Amygdala (tissue), 56 donors: ENCODE measurements around the gene PRX.
"Not testable (repeated sequence)": the region's sequence is repeated elsewhere in the genome, so short reads cannot be mapped to it uniquely, and the experiment has no call there.

Experiments
- DNase-seq, 56 donors: peaks; one replicate each; lab custom pipeline; 2025; lab: John Stamatoyannopoulos, UW

The PRX gene

DNA sequence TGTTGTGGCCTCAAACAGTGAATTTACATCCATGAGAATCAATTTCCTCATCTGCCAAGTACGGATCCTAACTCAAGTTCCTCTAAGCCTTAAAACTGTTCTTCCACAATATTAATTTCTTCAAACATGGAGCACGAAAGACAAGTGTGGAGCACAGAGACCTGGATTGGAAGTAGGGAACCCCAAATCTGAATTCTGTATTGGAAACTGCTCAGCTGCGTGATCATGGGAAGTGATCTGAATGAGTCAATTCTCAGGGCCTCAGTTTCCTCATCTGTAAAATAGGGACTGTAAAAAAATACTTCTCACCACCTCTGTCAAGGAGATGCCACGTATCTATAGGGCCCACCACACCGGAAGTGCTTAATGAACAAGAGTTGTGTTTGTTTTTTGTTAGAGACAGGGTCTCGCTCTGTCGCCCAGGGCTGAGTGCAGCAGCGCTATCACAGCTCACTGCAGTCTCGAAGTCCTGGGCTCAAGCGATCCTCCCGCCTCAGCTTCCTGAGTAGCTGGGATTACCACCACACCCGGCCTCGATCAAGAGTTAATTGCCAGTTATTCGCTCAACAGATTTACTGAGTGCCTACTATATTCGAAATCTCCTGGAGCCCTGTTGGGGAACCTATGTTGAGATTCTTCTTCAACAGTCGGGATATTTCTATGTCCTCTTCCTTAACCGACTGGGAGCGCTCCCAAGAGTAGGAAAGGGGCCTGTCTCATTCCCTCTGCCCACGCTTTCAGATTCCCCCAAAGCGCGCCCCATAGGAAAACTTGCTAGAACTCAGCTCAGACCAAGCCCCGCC, 29.4 kb upstream of the PRX start:
- peak in 3 of 56 donors; percentile 34 to 38 (median 35) for DNase-seq

DNA sequence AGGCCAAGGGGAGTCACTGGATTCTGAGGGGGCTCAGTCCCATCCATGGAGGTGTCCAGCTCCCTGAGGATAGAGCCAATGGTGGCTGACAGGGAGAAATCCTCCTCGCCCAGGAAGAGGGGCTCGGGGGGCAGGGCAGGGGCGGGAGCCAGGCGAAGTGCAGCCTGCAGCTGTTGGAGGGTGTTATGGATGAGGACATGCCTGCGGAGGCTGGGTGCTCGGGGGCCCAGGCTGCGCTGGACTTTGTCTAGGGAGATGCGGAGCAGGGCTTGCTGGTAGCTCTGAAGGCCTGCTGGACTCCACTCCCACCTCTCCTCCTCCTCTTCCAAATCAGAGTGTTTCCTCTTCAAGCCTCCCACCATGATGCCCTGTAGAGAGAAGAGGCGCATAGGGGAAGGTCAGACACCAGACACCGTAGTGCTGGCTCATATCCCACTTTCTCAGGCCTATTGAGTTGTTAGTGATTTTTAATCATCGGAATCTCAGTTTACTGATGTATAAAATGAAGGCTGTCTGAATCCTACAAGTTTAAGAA, 28.6 kb upstream of the PRX start:
- no peak for DNase-seq

DNA sequence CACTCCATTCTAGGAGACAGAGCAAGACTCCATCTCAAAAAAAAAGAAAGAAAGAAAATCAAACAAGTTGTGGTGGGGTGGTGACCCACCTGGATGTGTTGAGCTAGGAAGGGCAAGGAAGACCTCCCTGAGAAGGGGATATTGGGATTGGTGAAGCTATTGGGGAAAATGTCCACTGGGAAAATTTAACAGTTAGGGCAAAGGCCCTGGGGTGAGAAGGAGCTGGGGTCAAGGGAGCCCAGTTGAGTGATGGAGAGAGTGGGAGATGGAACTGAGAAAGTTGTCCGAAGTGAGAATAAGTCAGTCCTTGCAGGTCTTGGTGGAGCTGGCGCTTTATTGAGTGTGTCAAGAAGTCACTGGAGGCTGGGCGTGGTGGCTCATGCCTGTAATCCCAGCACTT, 25.1 kb upstream of the PRX start:
- no peak for DNase-seq

DNA sequence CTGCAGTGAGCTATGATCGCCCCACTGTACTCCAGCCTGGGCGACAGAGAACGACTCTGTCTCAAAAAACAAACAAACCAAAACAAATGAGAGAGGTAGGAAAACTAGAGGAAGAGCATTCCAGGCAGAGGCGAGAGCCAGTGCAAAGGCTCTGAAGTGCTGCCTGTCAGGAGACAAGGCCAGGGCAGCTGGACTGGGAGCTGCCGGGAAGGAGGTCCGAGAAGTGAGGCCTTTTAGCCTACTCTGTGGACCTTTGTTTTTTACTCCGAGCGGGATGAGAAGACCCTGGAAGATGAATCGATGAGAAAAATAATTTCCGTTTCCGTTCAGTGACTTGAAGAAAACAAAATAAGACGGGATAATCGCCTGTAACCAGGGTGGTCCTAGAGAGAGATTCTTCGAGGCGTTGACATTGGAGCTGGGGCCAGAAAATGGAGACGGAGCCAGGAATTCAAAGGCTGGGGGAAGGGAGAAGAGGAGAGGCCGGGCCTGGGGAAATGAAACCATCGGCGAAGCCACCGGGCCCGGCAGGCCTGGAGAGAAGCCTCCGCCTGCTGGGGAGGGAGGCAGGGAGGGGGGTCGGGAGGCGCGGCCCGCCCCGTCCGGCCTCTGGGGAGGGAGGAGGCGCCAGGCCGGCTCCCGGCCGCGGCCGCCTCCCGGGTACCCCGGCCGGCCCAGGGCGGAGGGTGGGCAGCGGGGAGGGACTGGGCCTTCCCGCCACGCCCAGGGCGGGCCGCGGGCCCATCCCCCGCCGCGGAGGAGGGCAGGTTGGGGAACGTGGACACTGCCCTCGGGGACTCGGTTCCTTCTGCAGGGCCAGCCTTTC, 20.4 kb upstream of the PRX start:
- DNase-seq, result peak in 55 of 56 donors; percentile 18 to 86 (median 69)

DNA sequence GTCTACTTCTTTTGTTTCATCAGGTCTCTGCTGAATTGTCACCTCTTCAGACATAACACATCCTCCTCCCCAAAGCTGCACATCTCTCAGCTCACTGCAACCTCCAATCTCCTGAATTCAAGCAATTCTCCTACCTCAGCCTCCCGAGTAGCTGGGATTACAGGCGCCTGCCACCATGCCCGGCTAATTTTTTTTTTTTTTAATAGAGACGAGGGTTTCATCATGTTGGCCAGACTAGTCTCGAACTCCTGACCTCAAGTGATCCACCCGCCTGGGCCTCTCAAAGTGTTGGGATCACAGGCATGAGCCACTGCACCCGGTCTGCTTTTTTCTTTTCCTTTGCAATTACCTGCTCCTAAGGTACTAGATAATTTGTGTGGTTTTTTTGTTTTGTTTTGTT, 19.6 kb upstream of the PRX start:
- not testable (repeated sequence) for DNase-seq

DNA sequence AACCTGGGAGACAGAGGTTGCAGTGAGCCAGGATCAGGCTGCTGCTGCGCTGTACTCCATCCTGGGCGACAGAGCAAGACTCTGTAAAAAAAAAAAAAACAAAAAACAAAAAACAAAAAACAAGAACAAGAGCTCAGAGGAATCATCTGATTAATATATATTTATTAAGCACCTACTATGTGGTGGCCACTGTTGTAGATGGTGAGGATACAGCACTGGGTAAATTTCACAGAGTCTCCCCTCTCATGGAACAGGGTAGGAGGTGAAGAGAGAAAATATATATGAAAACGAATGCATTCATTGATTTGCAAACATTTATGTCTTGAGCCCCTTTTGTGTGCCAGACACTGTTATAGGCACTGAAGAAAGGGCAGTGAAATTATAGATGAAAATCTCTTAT, 18.5 kb upstream of the PRX start:
- DNase-seq, result no peak

DNA sequence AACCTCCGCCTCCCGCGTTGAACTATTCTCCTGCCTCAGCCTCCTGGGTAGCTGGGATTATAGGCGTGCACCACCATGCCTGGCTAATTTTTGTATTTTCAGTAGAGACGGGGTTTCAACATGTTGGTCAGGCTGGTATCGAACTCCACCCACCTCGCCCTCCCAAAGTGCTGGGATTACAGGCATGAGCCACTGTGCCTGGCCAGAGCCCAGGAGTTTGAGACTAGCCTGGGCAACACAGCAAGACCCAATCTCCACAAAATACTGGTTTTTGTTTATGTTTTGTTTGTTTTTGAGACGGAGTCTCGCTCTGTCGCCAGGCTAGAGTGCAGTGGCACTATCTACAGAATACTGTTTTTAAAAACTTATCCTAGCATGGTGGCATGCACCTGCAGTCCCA, 17.1 kb upstream of the PRX start:
- DNase-seq, result not testable (repeated sequence)

DNA sequence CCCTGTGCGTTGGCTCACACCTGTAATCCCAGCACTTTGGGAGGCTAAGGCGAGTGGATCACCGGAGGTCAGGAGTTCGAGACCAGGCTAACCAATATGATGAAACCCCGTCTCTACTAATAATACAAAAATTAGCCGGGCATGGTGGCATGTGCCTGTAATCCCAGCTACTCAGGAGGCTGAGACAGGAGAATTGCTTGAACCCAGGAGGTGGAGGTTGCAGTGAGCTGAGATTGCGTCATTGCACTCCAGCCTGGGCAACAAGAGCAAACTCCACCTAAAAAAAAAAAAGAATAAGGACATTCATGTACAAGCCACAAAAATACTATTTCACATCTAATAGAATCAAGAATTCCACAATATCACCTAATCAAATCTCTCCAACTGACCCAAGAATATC, 15.0 kb upstream of the PRX start:
- DNase-seq, result not testable (repeated sequence)

DNA sequence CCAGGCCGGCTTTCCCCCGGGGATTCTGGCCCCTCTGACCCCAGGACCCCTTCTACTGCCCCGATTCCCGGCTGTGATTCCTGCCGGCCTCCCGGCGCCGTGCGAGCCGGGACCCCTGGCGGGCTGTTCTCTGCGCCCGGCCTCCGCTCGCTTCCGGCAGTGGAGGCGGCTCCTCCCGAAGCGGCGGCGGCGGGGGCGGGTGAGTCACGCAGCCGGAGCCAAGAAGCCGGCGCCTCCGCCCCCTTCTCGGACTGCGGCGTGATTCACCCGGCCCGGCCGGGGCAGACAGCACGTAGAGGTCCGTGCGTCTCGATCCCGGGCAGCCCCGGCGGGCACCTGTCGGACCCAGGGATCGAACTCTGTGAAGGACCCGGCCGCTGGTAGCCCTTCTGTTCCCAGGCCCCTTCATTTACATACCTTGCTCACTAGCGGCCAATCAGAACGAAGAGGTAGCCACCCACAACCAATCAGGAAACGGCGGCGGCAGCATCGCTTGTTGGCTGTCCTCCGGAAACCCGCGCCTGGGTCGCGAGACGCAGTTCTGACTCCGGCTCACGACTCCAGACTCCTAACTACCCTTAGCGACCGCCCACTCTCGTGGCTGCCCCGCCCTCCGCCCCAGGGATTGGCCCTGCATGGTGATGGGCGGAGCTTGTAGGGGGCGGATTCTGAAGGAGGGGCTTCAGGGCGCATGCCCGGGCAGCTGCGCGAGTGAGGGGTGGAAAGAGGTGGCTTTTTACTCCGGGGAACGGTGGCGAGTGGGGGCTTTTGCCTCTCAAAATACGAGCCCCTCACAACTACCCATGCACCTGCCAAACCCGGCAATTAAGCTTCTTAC, 12.5 kb upstream of the PRX start, which contains the start of gene SERTAD1:
SERTAD1 (minus strand) TSS at position 543 of the 838 bp plus-strand sequence. CDS start 2,446 bp downstream, outside the sequence.
- peak; percentile 89 to 100 (median 100) for DNase-seq

DNA sequence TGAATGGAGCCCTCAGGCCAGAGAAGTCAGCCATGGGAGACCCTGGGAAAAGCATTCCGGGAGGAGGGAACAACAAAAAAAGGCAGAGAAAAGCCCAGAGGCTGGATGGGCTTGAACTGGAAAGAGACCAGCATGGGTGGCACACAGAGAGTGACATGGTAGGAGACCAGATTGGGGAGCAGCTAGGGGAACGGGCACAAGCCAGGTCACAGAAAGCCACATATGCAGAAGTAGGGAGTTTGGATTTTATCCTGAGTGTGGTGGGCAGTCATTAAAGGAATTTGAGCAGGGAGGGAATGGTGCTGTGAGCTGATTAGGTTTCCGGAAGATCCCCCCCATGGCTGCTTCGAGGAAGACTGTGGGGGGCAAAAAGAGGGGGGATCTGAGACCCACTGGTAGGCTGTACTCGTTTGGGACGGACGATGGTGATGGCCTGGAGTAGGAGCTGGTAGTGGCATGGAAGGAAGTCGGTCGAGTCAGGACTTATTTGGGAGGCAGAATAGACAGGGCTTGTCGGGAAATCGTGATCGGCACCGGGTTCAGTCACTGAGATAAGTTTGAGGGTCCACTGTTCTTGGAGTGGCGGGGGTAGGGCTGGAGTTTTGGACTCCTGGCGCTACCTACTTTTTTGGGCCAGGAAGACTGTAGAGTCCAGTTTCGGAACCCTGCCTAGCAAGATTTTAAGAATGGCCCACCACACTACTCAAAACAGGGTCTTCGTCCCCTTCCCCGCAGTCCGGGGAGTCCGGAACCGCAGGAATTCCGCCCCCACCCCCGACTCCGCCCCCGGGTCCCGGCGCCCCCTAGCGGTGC, 11.7 kb upstream of the PRX start:
- DNase-seq, result peak in 10 of 56 donors; percentile 6 to 75 (median 46)

DNA sequence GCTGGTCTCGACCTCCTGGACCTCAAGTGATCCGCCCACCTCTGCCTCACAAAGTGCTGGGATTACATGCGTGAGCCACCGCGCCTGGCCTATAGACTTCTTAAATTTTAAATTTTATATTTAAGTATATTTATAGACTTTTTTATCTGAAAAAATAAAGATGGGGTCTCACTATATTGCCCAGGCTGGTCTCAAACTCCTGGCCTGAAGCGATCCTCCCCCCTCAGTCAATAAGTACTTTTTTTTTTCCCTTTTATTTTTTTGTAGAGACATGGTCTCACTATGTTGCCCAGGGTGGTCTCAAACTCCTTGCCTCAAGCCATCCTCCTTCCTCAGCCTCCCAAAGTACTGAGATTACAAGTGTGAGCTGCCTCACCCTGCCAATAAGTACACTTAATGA, 10.8 kb upstream of the PRX start:
- DNase-seq, result no peak

DNA sequence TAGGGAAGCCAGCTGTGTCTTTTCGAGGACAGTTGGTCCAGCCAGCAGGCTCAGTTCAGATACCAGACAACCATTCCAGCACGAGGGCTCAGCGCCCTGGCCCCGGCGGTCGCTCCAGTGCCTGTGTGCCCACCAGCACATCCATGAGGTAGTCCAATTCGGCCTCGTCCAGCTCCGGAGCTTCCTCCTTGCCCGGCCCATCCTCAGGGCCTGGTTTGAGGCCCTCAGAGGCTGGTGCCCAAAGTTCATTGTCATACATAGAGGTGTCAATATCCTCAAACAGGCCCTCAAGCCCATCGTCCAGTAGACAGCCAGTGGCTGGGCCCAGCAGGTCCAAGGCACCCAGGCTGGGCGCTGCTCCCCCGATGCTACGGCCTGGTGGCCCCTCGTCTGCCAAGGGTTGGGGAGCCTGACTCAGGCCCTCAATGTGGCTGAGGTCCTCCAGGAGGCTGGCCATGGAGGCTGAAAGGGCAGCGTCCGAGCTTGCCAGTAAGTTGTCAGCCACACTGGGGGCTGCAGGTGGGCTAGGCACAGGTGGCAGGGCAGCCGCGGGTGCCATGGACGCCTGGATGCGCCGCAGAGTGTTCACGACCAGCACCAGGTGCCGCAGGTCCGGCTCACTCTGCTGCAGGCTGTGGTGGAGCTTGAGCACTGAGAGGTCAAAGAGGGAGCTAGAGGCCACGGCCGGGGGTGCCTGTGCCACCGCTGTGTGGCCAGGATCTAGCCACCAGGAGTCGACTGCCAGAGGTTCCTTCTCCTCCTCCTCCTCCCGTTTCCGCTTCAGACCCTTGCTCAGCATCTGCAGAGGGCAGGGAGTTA, 9.8 kb upstream of the PRX start:
- DNase-seq, result no peak

DNA sequence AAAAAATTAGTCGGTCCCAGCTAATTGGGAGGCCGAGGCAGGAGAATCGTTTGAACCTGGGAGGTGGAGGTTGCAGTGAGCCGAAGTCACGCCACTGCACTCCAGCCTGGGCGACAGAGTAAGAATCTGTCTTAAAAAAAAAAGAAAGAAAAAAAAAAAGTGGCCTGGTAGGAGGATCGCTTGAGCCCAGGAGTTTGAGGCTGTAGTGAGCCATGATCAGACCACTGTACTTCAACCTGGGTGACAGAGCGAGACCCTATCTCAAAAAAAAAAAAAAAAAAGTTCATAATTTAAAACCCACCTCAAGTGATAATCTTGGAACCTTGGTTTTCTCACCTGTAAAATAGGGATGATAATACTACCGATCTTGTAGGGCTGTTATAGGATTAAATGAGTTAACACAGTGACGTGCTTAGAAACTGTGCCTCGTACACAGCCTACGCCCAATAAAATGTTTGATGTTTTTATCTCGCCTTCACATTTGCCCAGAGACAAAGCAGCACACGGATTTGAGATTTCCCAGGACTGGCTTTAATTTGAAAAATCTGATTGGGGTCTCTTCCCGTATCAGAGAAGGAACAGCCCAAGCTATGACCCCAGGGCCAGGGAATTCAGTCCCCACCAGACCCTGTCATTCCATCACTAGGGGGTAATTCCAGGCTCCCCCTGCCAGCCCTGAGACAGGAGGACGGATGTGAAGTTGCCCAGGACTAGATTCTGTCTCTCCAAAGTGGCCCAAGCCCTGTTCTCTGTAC, 9.0 kb upstream of the PRX start:
- no peak for DNase-seq

DNA sequence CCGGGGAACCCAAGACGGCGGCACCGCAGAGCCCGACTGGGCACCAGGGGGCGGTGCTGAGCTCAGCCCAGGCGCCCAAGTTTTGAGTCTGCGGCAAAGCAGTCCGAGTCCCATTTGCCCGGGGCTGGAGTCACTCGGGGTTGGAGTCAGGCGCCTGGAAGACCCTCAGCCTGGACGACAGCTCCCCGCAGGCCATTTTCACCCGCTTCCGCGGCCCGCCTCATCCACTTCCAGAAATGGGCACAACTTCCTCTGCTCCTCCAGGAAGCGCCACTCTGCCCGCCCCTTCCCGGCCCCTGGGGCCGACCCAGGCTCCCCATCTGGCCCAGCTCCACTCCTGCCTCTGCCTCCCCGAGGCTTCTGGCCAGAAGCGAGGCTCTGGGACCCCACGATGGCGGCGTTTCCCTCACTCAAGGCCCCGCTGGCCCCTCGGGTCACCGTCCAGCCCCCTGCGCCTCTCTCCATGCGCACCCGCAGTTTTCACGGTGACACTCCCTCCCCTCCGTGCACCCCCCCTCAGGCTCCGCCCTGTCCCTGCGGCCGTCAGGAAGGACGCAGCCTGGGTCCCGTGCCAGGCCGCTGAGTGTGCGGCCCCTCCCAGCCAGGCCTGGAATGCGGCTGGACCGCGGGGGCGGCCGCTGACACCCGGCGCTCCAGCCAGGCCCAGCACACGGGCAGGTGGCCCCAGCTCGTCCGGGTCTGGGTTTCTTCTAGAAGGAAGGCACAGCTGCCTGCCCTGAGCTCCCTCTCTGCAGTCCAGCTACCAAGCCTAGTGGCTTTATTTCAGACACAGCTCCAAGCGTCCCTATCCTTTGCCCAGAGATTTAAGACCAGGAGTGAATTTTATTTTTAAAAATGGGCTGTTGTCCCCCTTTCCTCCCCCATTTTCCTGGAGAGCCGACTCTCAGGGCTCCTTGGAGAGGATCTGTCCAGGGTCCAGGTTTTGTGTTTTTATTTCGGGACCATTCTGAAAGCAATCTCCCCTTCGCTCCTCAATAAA, 7.9 kb upstream of the PRX start:
- peak in 55 of 56 donors; percentile 53 to 98 (median 85) for DNase-seq

DNA sequence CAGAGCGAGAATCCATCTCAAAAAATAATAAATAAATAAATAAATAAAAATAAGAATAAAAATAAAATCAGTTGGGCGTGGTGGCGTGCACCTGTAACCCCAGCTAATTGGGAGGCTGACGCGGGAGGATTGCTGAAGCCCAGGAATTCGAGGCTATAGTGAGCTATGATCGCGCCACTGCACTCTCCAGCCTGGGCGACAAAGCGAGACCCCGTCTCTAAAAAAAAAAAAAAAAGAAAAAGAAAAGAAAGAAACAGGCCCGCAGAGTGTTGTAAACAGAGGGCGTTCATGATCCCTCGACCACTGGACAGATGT, 7.2 kb upstream of the PRX start:
- DNase-seq, result no peak

DNA sequence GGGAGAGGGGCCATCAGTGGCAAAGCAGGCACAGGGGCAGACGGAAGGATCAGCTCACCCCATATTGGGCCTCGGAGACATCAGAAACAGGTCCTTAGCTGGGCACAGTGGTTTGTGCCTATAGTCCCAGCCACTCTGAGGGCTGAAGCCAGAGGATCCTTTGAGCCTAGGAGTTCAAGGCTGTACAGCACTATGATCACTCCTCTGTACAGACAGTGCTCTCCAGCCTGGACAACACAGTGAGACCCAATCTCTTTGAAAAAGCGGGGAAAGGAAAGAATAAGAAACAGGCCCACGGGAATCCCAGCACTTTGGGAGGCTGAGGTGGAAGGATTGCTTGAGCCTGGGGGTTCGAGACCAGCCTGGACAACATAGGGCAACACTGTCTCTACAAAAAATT, 6.6 kb upstream of the PRX start:
- DNase-seq, result no peak

DNA sequence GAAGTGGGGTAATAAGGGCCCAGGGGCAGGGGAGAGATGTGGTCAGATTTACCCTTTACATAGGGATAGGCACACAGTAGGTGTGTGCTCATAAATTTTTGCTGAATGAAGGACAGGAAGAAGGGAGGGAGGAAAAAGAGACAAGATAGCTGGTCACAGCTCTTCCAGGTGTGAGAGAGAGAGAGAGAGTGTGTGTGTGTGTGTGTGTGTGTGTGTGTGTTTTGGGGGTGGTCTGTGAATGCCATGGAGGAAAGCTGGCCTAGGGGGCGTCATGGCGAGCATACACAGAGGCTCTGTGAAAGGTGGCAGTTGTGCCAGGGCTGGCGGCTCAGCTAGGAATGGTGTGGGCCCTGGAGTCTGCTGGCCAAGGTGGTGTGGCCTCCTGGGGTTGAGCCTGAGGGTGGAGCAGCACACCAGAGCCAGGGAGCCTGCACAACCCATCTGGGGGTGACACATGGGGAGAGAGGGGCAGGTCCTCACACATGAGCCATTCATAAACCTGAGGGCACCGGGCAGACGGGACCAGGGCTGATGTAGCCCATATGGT, 6.0 kb upstream of the PRX start:
- DNase-seq, result no peak
